Common myeloid progenitor, CD34-positive (primary cell): ENCODE measurements around the gene DNAI4.

Source experiments
- CTCF ChIA-PET: fragments of 350-600 bp; sonication (Branson Sonifier 250); formaldehyde crosslinking; loops from one replicate; lab custom pipeline; 2021; ENCODE audit warnings: antibody characterized with exemption; lab: Charles Lee
- POLR2A ChIA-PET: fragments of 350-600 bp; sonication (Branson Sonifier 250); formaldehyde crosslinking; loops from one replicate; lab custom pipeline; 2021; ENCODE audit warnings: antibody characterized with exemption; lab: Charles Lee
- DNase-seq, 3 donors: peaks; one replicate each; pipeline versions ENCODE4 v3.0.0 to v3.0.0-alpha.2; 2013
- H3K27ac ChIP-seq, 2 experiments: 1 replicate in 1 of 2; 2 replicates in 1 of 2; pipeline ENCODE4 v1.7.0; 2013; ENCODE audit warnings: inconsistent platforms in 2 of 2, low read length in 2 of 2, mild to moderate bottlenecking in 2 of 2, low read depth in 1 of 2, moderate library complexity in 1 of 2; ENCODE audit not compliant: severe bottlenecking in 2 of 2, insufficient read depth in 1 of 2, poor library complexity in 1 of 2
- H3K27me3 ChIP-seq, 5 experiments: replicated peaks in 2 of 5; 1 replicate in 3 of 5; 2 replicates in 2 of 5; pipeline versions ENCODE4 v1.6.1 to v1.7.0; 2013; ENCODE audit warnings: low read length in 4 of 5, mild to moderate bottlenecking in 2 of 5, moderate library complexity in 2 of 5, inconsistent platforms in 1 of 5; ENCODE audit not compliant: insufficient read depth in 5 of 5, control insufficient read depth in 4 of 5
- H3K36me3 ChIP-seq, 4 experiments: 1 replicate in 2 of 4; 2 replicates in 2 of 4; pipeline versions ENCODE4 v1.6.1 to v1.7.0; 2013; ENCODE audit warnings: low read length in 3 of 4, control low read depth in 1 of 4, mild to moderate bottlenecking in 1 of 4; ENCODE audit not compliant: control insufficient read depth in 4 of 4, insufficient read depth in 4 of 4
- H3K4me1 ChIP-seq, 4 experiments: 1 replicate in 3 of 4; 2 replicates in 1 of 4; pipeline versions ENCODE4 v1.6.1 to v1.7.1; 2013; ENCODE audit warnings: low read length in 3 of 4, mild to moderate bottlenecking in 3 of 4, control low read depth in 1 of 4, inconsistent platforms in 1 of 4, moderate library complexity in 1 of 4; ENCODE audit not compliant: control insufficient read depth in 4 of 4, insufficient read depth in 4 of 4; ENCODE audit errors: control extremely low read depth in 1 of 4
- H3K4me3 ChIP-seq, 7 experiments: 1 replicate in 4 of 7; 2 replicates in 3 of 7; pipeline versions ENCODE4 v1.5.1 to v1.7.0; 2013; ENCODE audit warnings: mild to moderate bottlenecking in 7 of 7, low read length in 6 of 7, moderate library complexity in 6 of 7, inconsistent platforms in 2 of 7, low read depth in 2 of 7, control low read depth in 1 of 7; ENCODE audit not compliant: insufficient read depth in 4 of 7, control insufficient read depth in 1 of 7; ENCODE audit errors: extremely low read depth in 1 of 7
- H3K9me3 ChIP-seq, 5 experiments: 1 replicate in 4 of 5; 2 replicates in 1 of 5; pipeline versions ENCODE4 v1.6.1 to v1.7.1; 2013; ENCODE audit warnings: low read length in 4 of 5, mild to moderate bottlenecking in 2 of 5, inconsistent platforms in 1 of 5, low read depth in 1 of 5, moderate library complexity in 1 of 5; ENCODE audit not compliant: control insufficient read depth in 4 of 5, insufficient read depth in 2 of 5; ENCODE audit errors: control extremely low read depth in 1 of 5
- WGBS: methylation state at CpG from one replicate; pipeline ENCODE4 v1.1.5; 2013; ENCODE audit not compliant: insufficient coverage; 5-methylcytosine and 5-hydroxymethylcytosine counted together

Gene DNAI4

DNA sequence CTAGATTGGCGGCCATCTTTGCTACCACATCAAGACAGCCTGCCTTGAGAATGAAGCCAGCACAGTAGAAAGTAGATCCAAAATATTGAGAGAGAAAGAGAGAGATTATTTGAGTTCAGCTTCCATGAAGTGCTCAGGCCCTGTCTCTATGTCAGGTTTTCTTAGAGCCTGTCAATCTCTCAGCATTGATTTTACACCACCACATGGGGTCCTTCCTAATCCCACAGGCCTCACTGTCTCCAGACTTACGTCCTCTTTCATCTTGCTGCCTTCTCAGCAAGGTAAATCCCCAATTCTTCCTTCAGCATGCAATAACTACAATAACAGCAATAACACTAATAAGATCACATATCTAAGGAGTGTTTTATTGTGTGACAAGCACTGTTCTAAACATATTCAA lies 151.4 kb downstream of the DNAI4 start:
- peaks cover 0 to 8% (median 2%) of the 10 kb centered on the region in 5 experiments for H3K9me3 ChIP-seq
- DNase-seq, result no peak
- peaks cover 16 to 73% (median 29%) of the 10 kb centered on the region in 4 experiments for H3K36me3 ChIP-seq
- H3K4me3 ChIP-seq, result no peak overlapping the region
- H3K27me3 ChIP-seq, result no peaks in the 10 kb centered on the region
- WGBS, result 93% methylated on average over 2 of the region's 2 CpGs
- ChIA-PET POLR2A (no interaction called here), CTCF (no interaction called here)
- H3K27ac ChIP-seq, result no peak overlapping the region
- no peaks in the 10 kb centered on the region for H3K4me1 ChIP-seq

DNA sequence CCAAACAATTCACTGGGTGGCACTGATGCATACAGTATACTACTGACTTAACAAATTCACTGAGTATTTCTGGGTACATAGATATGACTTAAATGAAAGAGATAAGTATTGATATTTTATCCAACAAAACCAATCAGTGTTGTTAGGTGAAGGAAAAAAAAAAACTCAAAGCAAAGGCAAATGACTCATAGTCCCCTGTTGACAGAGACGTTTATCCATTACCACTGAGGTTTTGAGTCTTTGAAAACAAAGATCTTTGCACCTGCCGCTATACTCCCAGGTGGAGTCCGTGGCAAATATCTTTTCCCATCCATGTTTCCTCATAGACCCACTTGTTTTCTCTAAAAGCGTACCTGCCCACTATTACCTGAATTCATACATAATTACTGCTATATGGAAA lies 154.0 kb downstream of the DNAI4 start:
- POLR2A ChIA-PET, result no interaction called here
- WGBS, result 98% methylated on average over 4 of the region's 4 CpGs

DNA sequence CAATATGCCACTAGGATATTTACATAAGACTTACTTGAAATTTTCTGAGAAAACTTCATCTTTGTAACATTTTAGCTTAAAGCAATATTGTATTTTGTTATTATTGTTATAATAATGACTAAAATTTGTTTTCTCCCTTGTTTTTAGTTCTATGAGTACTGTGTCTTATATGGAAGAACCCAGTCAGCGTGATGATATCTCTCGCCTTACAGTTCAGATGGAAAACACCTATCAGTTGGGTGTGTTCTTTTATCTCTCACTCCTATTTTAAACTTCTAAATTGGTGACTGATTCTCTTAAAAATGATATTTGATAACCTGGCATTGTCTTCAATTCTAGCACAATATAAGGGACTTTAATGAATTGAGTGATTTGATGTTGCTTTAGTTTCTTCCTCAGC lies 154.4 kb downstream of the DNAI4 start:
- no peak for DNase-seq
- Histone ChIP-seq H3K27ac (no peak overlapping the region), H3K36me3 (peaks cover 7 to 44% (median 24%) of the 10 kb centered on the region in 4 experiments), H3K4me3 (no peak overlapping the region), H3K4me1 (peaks cover 0 to 4% (median 0%) of the 10 kb centered on the region in 4 experiments), H3K27me3 (no peaks in the 10 kb centered on the region), H3K9me3 (peaks cover 0 to 2% (median 0%) of the 10 kb centered on the region in 5 experiments)
- POLR2A ChIA-PET, result no interaction called here
- no CpG with 5 or more reads among the region's 2 CpGs for WGBS
- CTCF ChIA-PET, result interaction anchor here (1.2 kb wide), 1 partner anchor 379 kb away, joined by 3 read pairs; no protein-coding TSS in a partner anchor

More for the DNA sequence above, 154.0 kb downstream of the DNAI4 start:
- Histone ChIP-seq H3K4me1 (peaks cover 0 to 4% (median 0%) of the 10 kb centered on the region in 4 experiments), H3K27me3 (no peaks in the 10 kb centered on the region), H3K4me3 (no peak overlapping the region), H3K36me3 (peaks cover 7 to 48% (median 24%) of the 10 kb centered on the region in 4 experiments), H3K27ac (no peak overlapping the region), H3K9me3 (peaks cover 0 to 2% (median 0%) of the 10 kb centered on the region in 5 experiments)
- CTCF ChIA-PET, result interaction anchor here (1.2 kb wide), 1 partner anchor 378 kb away, joined by 3 read pairs; no protein-coding TSS in a partner anchor
- DNase-seq, result no peak

DNA sequence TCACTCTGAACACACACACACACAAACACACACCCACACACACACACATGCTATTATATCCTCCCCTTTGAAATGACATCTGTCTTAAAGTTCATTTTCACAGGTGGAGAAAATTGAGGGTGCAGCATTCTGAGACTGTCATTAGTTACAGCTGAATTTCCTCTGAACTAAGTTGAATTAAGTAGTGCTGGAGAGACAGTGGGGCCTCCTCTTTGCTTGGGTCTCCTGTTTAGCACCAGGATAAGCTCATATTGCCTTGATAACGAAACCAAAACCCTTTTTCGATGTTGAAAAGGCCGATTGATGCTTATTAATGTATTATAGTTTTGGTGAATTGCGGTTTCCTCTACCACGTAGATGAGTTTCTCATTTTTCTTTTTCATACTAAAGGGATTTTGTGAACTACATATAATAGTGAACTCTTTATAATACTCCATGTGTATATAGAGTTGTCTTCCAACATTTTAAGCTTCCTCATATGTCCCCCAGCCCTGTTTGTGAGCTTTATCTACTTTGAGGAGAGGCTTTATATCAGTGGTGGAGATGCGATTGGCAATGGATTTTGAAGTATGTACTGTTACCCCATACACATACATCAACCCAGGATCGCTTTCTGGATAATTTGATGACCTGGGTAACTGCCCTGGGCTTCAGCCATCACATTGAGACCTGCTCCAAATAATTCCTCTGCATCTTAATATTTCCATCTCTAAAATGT lies 155.0 kb downstream of the DNAI4 start:
- POLR2A ChIA-PET, result no interaction called here
- peaks cover 0 to 2% (median 0%) of the 10 kb centered on the region in 5 experiments for H3K9me3 ChIP-seq
- CTCF ChIA-PET, result interaction anchor here (1.2 kb wide), 1 partner anchor 379 kb away, joined by 3 read pairs; no protein-coding TSS in a partner anchor
- no peak overlapping the region for H3K4me3 ChIP-seq
- H3K36me3 ChIP-seq, result peaks cover 7 to 40% (median 22%) of the 10 kb centered on the region in 4 experiments
- 80% methylated on average over 1 of the region's 7 CpGs for WGBS
- DNase-seq, result peak in 2 of 3 donors; percentile 35 to 53
- H3K27ac ChIP-seq, result no peak overlapping the region
- H3K27me3 ChIP-seq, result no peaks in the 10 kb centered on the region
- peaks cover 0 to 6% (median 0%) of the 10 kb centered on the region in 4 experiments for H3K4me1 ChIP-seq

DNA sequence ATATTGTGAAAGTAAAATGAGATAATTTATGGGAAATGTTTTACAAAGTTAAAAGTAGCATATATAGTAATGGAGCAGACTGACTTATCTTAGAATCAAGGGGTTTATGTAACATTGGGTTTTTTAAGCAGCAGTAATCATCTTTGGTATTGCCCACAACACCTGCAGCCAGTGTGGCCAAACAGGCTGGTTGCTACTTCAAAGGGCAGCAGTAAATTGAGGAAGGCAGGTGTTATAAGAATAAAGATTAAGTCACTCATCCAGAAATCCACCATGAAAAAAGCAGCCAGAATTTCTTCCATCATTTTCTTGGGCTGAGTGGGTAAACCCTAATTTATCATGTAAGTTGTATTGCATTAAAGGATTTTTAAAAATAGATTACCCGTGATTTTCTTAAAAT lies 155.7 kb downstream of the DNAI4 start:
- POLR2A ChIA-PET, result no interaction called here
- no peak for DNase-seq
- Histone ChIP-seq H3K4me3 (no peak overlapping the region), H3K27ac (no peak overlapping the region), H3K9me3 (peaks cover 0 to 2% (median 0%) of the 10 kb centered on the region in 5 experiments), H3K27me3 (no peaks in the 10 kb centered on the region), H3K36me3 (peaks cover 7 to 37% (median 21%) of the 10 kb centered on the region in 4 experiments), H3K4me1 (peaks cover 0 to 7% (median 0%) of the 10 kb centered on the region in 4 experiments)
- CTCF ChIA-PET, result no interaction called here
- WGBS, result no CpG with 5 or more reads among the region's 1 CpG

DNA sequence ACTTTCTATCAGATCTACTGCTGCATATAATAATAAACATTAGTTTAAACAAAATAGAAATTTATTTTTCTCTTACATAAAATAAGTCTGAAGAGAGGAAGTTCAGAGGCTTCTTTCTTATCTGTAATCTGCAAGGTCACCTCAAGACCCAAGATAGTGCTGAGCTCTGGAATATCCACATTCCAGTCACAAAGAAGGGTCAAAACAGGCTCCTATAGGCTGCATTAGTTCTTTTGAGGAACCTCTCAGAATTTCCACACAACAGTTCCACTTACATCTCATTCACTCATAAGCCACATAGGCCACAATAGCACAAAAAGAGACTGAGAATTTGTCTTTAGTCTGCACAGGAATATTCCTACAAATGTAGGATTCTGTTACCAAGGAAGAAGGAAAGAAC lies 157.0 kb downstream of the DNAI4 start:
- ChIA-PET CTCF (no interaction called here), POLR2A (no interaction called here)
- peaks cover 0 to 7% (median 0%) of the 10 kb centered on the region in 4 experiments for H3K4me1 ChIP-seq
- no peak overlapping the region for H3K4me3 ChIP-seq
- H3K9me3 ChIP-seq, result peaks cover 0 to 13% (median 4%) of the 10 kb centered on the region in 5 experiments
- H3K27me3 ChIP-seq, result no peaks in the 10 kb centered on the region
- DNase-seq, result no peak
- peaks cover 8 to 40% (median 19%) of the 10 kb centered on the region in 4 experiments for H3K36me3 ChIP-seq
- H3K27ac ChIP-seq, result no peak overlapping the region
